ACC112 (cell line): Measurements from ENCODE around the gene FOXO1.

ENCODE experiments used
- H2AFZ ChIP-seq: fragments of 200-600 bp; sonication (generic); one replicate; pipeline ENCODE4 v1.6.0; 2017; ENCODE audit warnings: antibody characterized with exemption, low read length; ENCODE audit not compliant: unreplicated experiment
- H3K27ac ChIP-seq: fragments of 200-600 bp; sonication (generic); 2 replicates; pipeline ENCODE4 v1.5.1; 2014; ENCODE audit warnings: low read depth, mild to moderate bottlenecking, antibody characterized with exemption, low read length, moderate library complexity
- H3K27me3 ChIP-seq: fragments of 200-600 bp; sonication (generic); 2 replicates; pipeline ENCODE4 v1.6.1; 2014; ENCODE audit warnings: mild to moderate bottlenecking, antibody characterized with exemption, low read length, moderate library complexity, mixed read lengths; ENCODE audit not compliant: insufficient read depth
- H3K36me3 ChIP-seq: fragments of 200-600 bp; sonication (generic); 2 replicates; pipeline ENCODE4 v1.6.1; 2016; ENCODE audit warnings: mild to moderate bottlenecking, antibody characterized with exemption, low read length, moderate library complexity, mixed read lengths; ENCODE audit not compliant: insufficient read depth
- H3K4me1 ChIP-seq: fragments of 200-600 bp; sonication (generic); one replicate; pipeline ENCODE4 v1.6.1; 2016; ENCODE audit warnings: low read length, mixed read lengths; ENCODE audit not compliant: insufficient read depth, unreplicated experiment, control insufficient read depth
- H3K4me3 ChIP-seq: fragments of 200-600 bp; sonication (generic); 2 replicates; pipeline ENCODE4 v1.5.1; 2014; ENCODE audit warnings: mild to moderate bottlenecking, low read depth, low read length
- H3K79me2 ChIP-seq: fragments of 200-600 bp; sonication (generic); one replicate; pipeline ENCODE4 v1.6.0; 2016; ENCODE audit warnings: low read length; ENCODE audit not compliant: control insufficient read depth, unreplicated experiment, insufficient read depth

Gene FOXO1

GRCh38 chr13:40590112-40590862 is 76.2 kb downstream of the FOXO1 start:
- no peak overlapping the region for H3K4me3 ChIP-seq
- peaks cover 11% of the 10 kb centered on the region for H3K4me1 ChIP-seq
- H3K27ac ChIP-seq = no peak overlapping the region
- H3K27me3 ChIP-seq = no peaks in the 10 kb centered on the region
- H2AFZ ChIP-seq = no peak overlapping the region
- peaks cover 34% of the 10 kb centered on the region for H3K79me2 ChIP-seq
- no peaks in the 10 kb centered on the region for H3K36me3 ChIP-seq

- H3K4me1 ChIP-seq = peaks cover 11% of the 10 kb centered on the region
These were observed 76.9 kb downstream of the FOXO1 start for GRCh38 chr13:40589285-40590109.

GRCh38 chr13:40588101-40588500 is 78.3 kb downstream of the FOXO1 start:
- H3K27me3 ChIP-seq = no peaks in the 10 kb centered on the region
- H3K4me1 ChIP-seq = peaks cover 11% of the 10 kb centered on the region
- no peak overlapping the region for H2AFZ ChIP-seq
- no peak overlapping the region for H3K27ac ChIP-seq
- H3K79me2 ChIP-seq = peaks cover 35% of the 10 kb centered on the region
- H3K36me3 ChIP-seq = 0 out of 2 replicates have a peak, but pooled peaks cover 2% of the 10 kb centered on the region
- H3K4me3 ChIP-seq = no peak overlapping the region

More at GRCh38 chr13:40589285-40590109, 76.9 kb downstream of the FOXO1 start:
- Histone ChIP-seq H2AFZ (no peak overlapping the region), H3K27me3 (no peaks in the 10 kb centered on the region), H3K4me3 (no peak overlapping the region), H3K36me3 (no peaks in the 10 kb centered on the region), H3K79me2 (peaks cover 35% of the 10 kb centered on the region), H3K27ac (no peak overlapping the region)

GRCh38 chr13:40586886-40587565 is 79.4 kb downstream of the FOXO1 start:
- no peak overlapping the region for H2AFZ ChIP-seq
- H3K79me2 ChIP-seq = peaks cover 35% of the 10 kb centered on the region
- no peak overlapping the region for H3K27ac ChIP-seq
- no peaks in the 10 kb centered on the region for H3K27me3 ChIP-seq
- H3K4me3 ChIP-seq = no peak overlapping the region
- H3K4me1 ChIP-seq = peaks cover 11% of the 10 kb centered on the region
- H3K36me3 ChIP-seq = 0 out of 2 replicates have a peak, but pooled peaks cover 2% of the 10 kb centered on the region

- H3K4me3 ChIP-seq = no peak overlapping the region
- H3K36me3 ChIP-seq = 0 out of 2 replicates have a peak, but pooled peaks cover 2% of the 10 kb centered on the region
- H3K27ac ChIP-seq = no peak overlapping the region
- H3K27me3 ChIP-seq = no peaks in the 10 kb centered on the region
- H2AFZ ChIP-seq = no peak overlapping the region
- H3K4me1 ChIP-seq = peaks cover 11% of the 10 kb centered on the region
- peaks cover 40% of the 10 kb centered on the region for H3K79me2 ChIP-seq
These were observed 80.5 kb downstream of the FOXO1 start for GRCh38 chr13:40585911-40586471.

- no peak overlapping the region for H3K27ac ChIP-seq
- H3K79me2 ChIP-seq = peaks cover 35% of the 10 kb centered on the region
These were observed 82.7 kb downstream of the FOXO1 start for GRCh38 chr13:40583738-40584137.

GRCh38 chr13:40582531-40582930 is 83.9 kb downstream of the FOXO1 start:
- Histone ChIP-seq H2AFZ (no peak overlapping the region), H3K4me3 (no peak overlapping the region), H3K27me3 (no peaks in the 10 kb centered on the region), H3K36me3 (0 out of 2 replicates have a peak, but pooled peaks cover 2% of the 10 kb centered on the region), H3K4me1 (no peaks in the 10 kb centered on the region), H3K79me2 (peaks cover 26% of the 10 kb centered on the region), H3K27ac (no peak overlapping the region)

More at GRCh38 chr13:40583738-40584137, 82.7 kb downstream of the FOXO1 start:
- 0 out of 2 replicates have a peak, but pooled peaks cover 2% of the 10 kb centered on the region for H3K36me3 ChIP-seq
- no peaks in the 10 kb centered on the region for H3K27me3 ChIP-seq
- H2AFZ ChIP-seq = no peak overlapping the region
- H3K4me1 ChIP-seq = no peaks in the 10 kb centered on the region
- no peak overlapping the region for H3K4me3 ChIP-seq

- Histone ChIP-seq H3K79me2 (peaks cover 18% of the 10 kb centered on the region), H3K27me3 (no peaks in the 10 kb centered on the region), H3K27ac (no peak overlapping the region), H2AFZ (no peak overlapping the region), H3K36me3 (0 out of 2 replicates have a peak, but pooled peaks cover 2% of the 10 kb centered on the region), H3K4me3 (no peak overlapping the region), H3K4me1 (no peaks in the 10 kb centered on the region)
These were observed 85.2 kb downstream of the FOXO1 start for GRCh38 chr13:40581277-40581579.

GRCh38 chr13:40580566-40581276 is 85.7 kb downstream of the FOXO1 start:
- no peaks in the 10 kb centered on the region for H3K27me3 ChIP-seq
- H3K4me1 ChIP-seq = no peaks in the 10 kb centered on the region
- no peak overlapping the region for H2AFZ ChIP-seq
- 0 out of 2 replicates have a peak, but pooled peaks cover 2% of the 10 kb centered on the region for H3K36me3 ChIP-seq
- no peak overlapping the region for H3K4me3 ChIP-seq
- no peak overlapping the region for H3K27ac ChIP-seq
- peaks cover 18% of the 10 kb centered on the region for H3K79me2 ChIP-seq

GRCh38 chr13:40579535-40579934 is 86.9 kb downstream of the FOXO1 start:
- Histone ChIP-seq H2AFZ (no peak overlapping the region), H3K4me3 (no peak overlapping the region), H3K4me1 (peaks cover 2% of the 10 kb centered on the region), H3K27me3 (no peaks in the 10 kb centered on the region), H3K36me3 (0 out of 2 replicates have a peak, but pooled peaks cover 2% of the 10 kb centered on the region), H3K27ac (no peak overlapping the region), H3K79me2 (peaks cover 14% of the 10 kb centered on the region)
